K562 (cell line): ENCODE results near the gene ESPL1. TPM values are rescaled to one million over a fixed set of nuclear protein-coding genes. Genes with fewer than 3 reads are reported as not detected.

Experiments
- ATAC-seq: fragments of 200-7000 bp; cut with Tn5 transposase; 3 replicates; pipeline ENCODE4 v1.9.1; 2020; ENCODE audit warnings: moderate library complexity
- BruUV-seq: library from RNA; stranded (reverse); fragments of 400-500 nt; replicated peaks from 2 replicates; lab custom pipeline; 2021; lab: Mats Ljungman, UMichigan
- CTCF ChIA-PET: fragments of 300-600 bp; formaldehyde crosslinking; extraction: SDS; loops from one replicate; lab custom pipeline; 2021; ENCODE audit warnings: low intra/inter-chr PET ratio; lab: Yijun Ruan, JAX
- POLR2A ChIA-PET: fragments of 300-600, 350-650 bp; sonication (Branson Sonifier 250); formaldehyde crosslinking; extraction: SDS; loops from one replicate; lab custom pipeline; 2021; ENCODE audit warnings: antibody characterized with exemption, inconsistent platforms; lab: Yijun Ruan, JAX
- DNase-seq, 4 experiments: peaks; one replicate each; pipeline versions ENCODE4 v3.0.0 to v3.0.0-alpha.2; 2011 to 2018; ENCODE audit warnings: low spot score in 3 of 4, mixed read lengths in 3 of 4; ENCODE audit errors: extremely low read depth in 1 of 4
- FAIRE-seq: peaks from 2 replicates; lab custom pipeline; 2011; peaks lifted over from hg19 to GRCh38; lab: Jason Lieb, UNC
- H2AFZ ChIP-seq: 2 replicates; pipeline ENCODE4 v1.6.0; 2011; ENCODE audit warnings: low read depth, low read length, control low read depth, inconsistent platforms
- H3K27ac ChIP-seq: fragments of 200-600 bp; 3 replicates; pipeline ENCODE4 v1.8.0; 2011; ENCODE audit warnings: low read depth, mild to moderate bottlenecking, control low read depth, inconsistent platforms, low read length, moderate library complexity, mixed read lengths; ENCODE audit errors: extremely low read depth
- H3K27me3 ChIP-seq, 2 experiments: fragments of 300-600 bp in 1 of 2; 2 replicates in 1 of 2; 3 replicates in 1 of 2; pipeline versions ENCODE4 v1.6.0 to v1.8.0; 2011; ENCODE audit warnings: inconsistent platforms in 2 of 2, low read length in 2 of 2, mild to moderate bottlenecking in 1 of 2, mixed read lengths in 1 of 2, moderate library complexity in 1 of 2; ENCODE audit not compliant: control insufficient read depth in 2 of 2, insufficient read depth in 2 of 2
- H3K36me3 ChIP-seq: fragments of 300-600 bp; 3 replicates; pipeline ENCODE4 v1.8.0; 2011; ENCODE audit warnings: mild to moderate bottlenecking, low read length, inconsistent platforms; ENCODE audit not compliant: control insufficient read depth, insufficient read depth
- H3K4me1 ChIP-seq, 2 experiments: fragments of 200-600 bp in 1 of 2; replicated peaks in 1 of 2; 2 replicates in 1 of 2; 3 replicates in 1 of 2; pipeline versions ENCODE4 v1.5.1 to v1.8.0; 2011; ENCODE audit warnings: inconsistent platforms in 2 of 2, low read length in 2 of 2, mild to moderate bottlenecking in 1 of 2, mixed read lengths in 1 of 2, moderate library complexity in 1 of 2; ENCODE audit not compliant: control insufficient read depth in 2 of 2, insufficient read depth in 2 of 2
- H3K4me2 ChIP-seq: 2 replicates; pipeline ENCODE4 v1.6.1; 2011; ENCODE audit warnings: low read length, control low read depth, inconsistent platforms, mixed read lengths; ENCODE audit not compliant: insufficient read depth
- H3K4me3 ChIP-seq: fragments of 200-600 bp; sonication (generic), shearing (Covaris generic); 2 replicates; pipeline ENCODE4 v1.5.1; 2016; ENCODE audit warnings: control low read depth, inconsistent platforms
- H3K79me2 ChIP-seq: fragments of 200-600 bp; 3 replicates; pipeline ENCODE4 v1.8.0; 2011; ENCODE audit warnings: low read length, inconsistent platforms; ENCODE audit not compliant: control insufficient read depth, insufficient read depth
- H3K9ac ChIP-seq, 2 experiments: 2 replicates each; pipeline versions ENCODE4 v1.6.0 to v1.6.1; 2011; ENCODE audit warnings: low read depth in 2 of 2, low read length in 2 of 2, control low read depth in 1 of 2, inconsistent platforms in 1 of 2, mild to moderate bottlenecking in 1 of 2, mixed read lengths in 1 of 2; ENCODE audit not compliant: insufficient read depth in 1 of 2
- H3K9me1 ChIP-seq: one replicate; pipeline ENCODE4 v1.6.0; 2011; ENCODE audit warnings: inconsistent platforms, mild to moderate bottlenecking, low read length, moderate library complexity; ENCODE audit not compliant: control insufficient read depth, insufficient read depth
- H3K9me3 ChIP-seq: replicated peaks from 2 replicates; pipeline ENCODE4 v1.5.1; 2011; ENCODE audit warnings: low read depth, low read length, inconsistent platforms; ENCODE audit not compliant: control insufficient read depth, insufficient read depth
- H4K20me1 ChIP-seq: replicated peaks from 2 replicates; pipeline ENCODE4 v1.6.1; 2011; ENCODE audit warnings: low read length, inconsistent platforms, mixed read lengths; ENCODE audit not compliant: control insufficient read depth, insufficient read depth
- ATF7 ChIP-seq: fragments of 450-650 bp; IDR thresholded peaks from 2 replicates; pipeline ENCODE4 v1.7.1; 2014; ENCODE audit warnings: mild to moderate bottlenecking, moderate library complexity
- DPF2 ChIP-seq: fragments of 450-650 bp; IDR thresholded peaks from 2 replicates; pipeline ENCODE4 v1.6.1; 2016
- FUS ChIP-seq: fragments of 200-400 bp; formaldehyde crosslinking; optimal IDR thresholded peaks from 2 replicates; pipeline ENCODE3; 2017; ENCODE audit warnings: low read depth, low read length
- TBP ChIP-seq: optimal IDR thresholded peaks from 2 replicates; pipeline ENCODE3; 2011; ENCODE audit warnings: low read depth, low read length, improper control_type of control experiment
- ZBTB7A ChIP-seq: IDR thresholded peaks from 2 replicates; pipeline ENCODE4 v1.6.1; 2011; ENCODE audit warnings: low read depth, mild to moderate bottlenecking, low read length, moderate library complexity, borderline replicate concordance; ENCODE audit not compliant: control insufficient read depth
- ZC3H11A ChIP-seq: IDR thresholded peaks from 2 replicates; pipeline ENCODE4 v1.6.1; 2012; ENCODE audit warnings: low read depth, low read length, improper control_type of control experiment
- ZNF431 ChIP-seq: sonication (generic); formaldehyde crosslinking; IDR thresholded peaks from 2 replicates; pipeline ENCODE4 v1.8.0; 2022; ENCODE audit warnings: mild to moderate bottlenecking, missing genetic modification reagents
- ZNF436 ChIP-seq: fragments of 250-450, 450-650 bp; sonication (Bioruptor Pico); formaldehyde crosslinking; IDR thresholded peaks from 2 replicates; pipeline ENCODE4 v1.7.0; 2020; ENCODE audit warnings: mild to moderate bottlenecking
- WGBS: fragments of 100-300 bp; shearing (Covaris generic); methylation state at CpG from one replicate; pipeline ENCODE4 v1.1.6; 2016; ENCODE audit warnings: low coverage, mixed read lengths; ENCODE audit not compliant: insufficient coverage; ENCODE audit errors: missing lambda C conversion rate; 5-methylcytosine and 5-hydroxymethylcytosine counted together
- in situ Hi-C: fragments of 300-500 bp; cut with MboI; formaldehyde crosslinking; loops from 4 replicates; pipeline ENCODE4 v1.15.0; 2018; ENCODE audit warnings: inconsistent platforms, mixed read lengths
- intact Hi-C: fragments of 100-400 bp; cut with micrococcal nuclease; formaldehyde crosslinking; loops from 2 replicates; pipeline ENCODE4 v1.14.2; 2022
- polyA plus RNA-seq, 8 experiments: library from polyadenylated mRNA; depleted of rRNA in 4 of 8; stranded (reverse) in 5 of 8; unstranded in 3 of 8; fragments of >200 nt; fragmentation: Nextera tagmentation in 2 of 8; fragmentation: Illumina TruSeq in 1 of 8; extraction: Ambion mirVana in 2 of 8; extraction: Trizol in 1 of 8; gene quantifications; 2 replicates each; pipeline versions ENCODE4 v1.2.1 to v1.2.3, GENCODE V29; 2011 to 2014; ENCODE audit warnings: inconsistent platforms in 1 of 8, missing spikeins in 1 of 8
- total RNA-seq, 7 experiments: library from RNA; depleted of rRNA in 6 of 7; stranded (reverse); fragments of >200 nt in 6 of 7; fragmentation: Illumina TruSeq in 2 of 7; extraction: Trizol in 2 of 7; gene quantifications; 2 replicates each; pipeline versions ENCODE4 v1.2.1 to v1.2.3, GENCODE V29; 2011 to 2021; ENCODE audit warnings: low replicate concordance in 1 of 7
- TF ChIP-seq, protein P1 (sequence below), 3 experiments: fragments of 200-800 bp in 1 of 3; fragments of 250-450 bp in 1 of 3; fragments of 450-650 bp in 1 of 3; sonication (Bioruptor Pico) in 1 of 3; sonication (Bioruptor generic) in 1 of 3; formaldehyde crosslinking in 1 of 3; IDR thresholded peaks; 2 replicates each; pipeline versions ENCODE4 v1.6.1 to v1.8.0; 2016 to 2022; ENCODE audit warnings: mild to moderate bottlenecking in 2 of 3, missing genetic modification characterization in 2 of 3, missing compliant biosample characterization in 1 of 3, moderate library complexity in 1 of 3
- TF ChIP-seq, protein P2 (sequence below): sonication (generic); formaldehyde crosslinking; IDR thresholded peaks from 2 replicates; pipeline ENCODE4 v1.8.1; 2022; ENCODE audit warnings: missing genetic modification reagents
- TF ChIP-seq, protein P3 (sequence below): IDR thresholded peaks from 2 replicates; pipeline ENCODE4 v1.6.1; 2011; ENCODE audit warnings: borderline replicate concordance, low read depth, mild to moderate bottlenecking, moderate library complexity, low read length; ENCODE audit not compliant: insufficient read depth, poor library complexity, severe bottlenecking

Gene ESPL1
- total and polyA plus RNA-seq, 9 of the 15 experiments (the other 6 are each of a cell fraction or from before 2014, with no cell fraction given): 1.2 to 55.0 (median 18.7) TPM

DNA sequence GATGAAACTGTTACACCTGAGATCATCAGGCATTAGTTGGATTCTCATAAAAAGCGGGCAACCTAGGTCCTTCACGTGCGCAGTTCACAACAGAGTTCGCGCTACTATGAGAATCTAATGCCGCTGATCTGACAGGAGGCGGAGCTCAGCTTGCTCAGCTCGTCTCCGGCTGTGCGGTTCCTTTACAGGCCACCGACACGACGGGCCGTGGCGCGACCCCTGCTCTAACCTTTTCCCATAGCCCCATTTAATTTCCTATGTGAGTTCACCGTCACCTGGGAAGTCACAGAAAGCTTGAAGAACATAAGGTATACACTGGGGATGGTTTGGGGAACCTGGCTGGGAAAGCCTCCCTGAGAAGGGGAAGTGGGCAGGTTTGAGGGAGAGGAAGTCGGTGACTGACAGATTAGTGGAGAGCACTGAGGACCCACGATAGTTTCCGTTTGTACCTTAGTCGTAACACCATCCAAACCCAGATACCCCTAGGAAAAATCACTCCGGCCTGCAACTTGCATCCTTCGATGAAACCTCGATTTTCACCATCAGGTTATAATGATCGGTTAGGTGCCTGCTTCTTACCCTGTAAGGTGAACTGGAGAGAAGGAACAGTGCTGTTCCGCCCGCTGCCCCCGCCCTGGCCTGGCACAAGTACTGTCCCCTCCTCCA lies 56.1 kb downstream of the ESPL1 start:
- Histone ChIP-seq H4K20me1 (no peaks in the 10 kb centered on the region), H2AFZ (peak overlapping the region; percentile 98), H3K9ac (peak overlapping the region; percentile 79 to 95), H3K79me2 (peaks cover 12% of the 10 kb centered on the region), H3K4me3 (peak overlapping the region; percentile 51), H3K4me1 (peaks cover 31 to 55% of the 10 kb centered on the region in 2 experiments), H3K27ac (peak overlapping the region; percentile 85), H3K9me3 (no peaks in the 10 kb centered on the region), H3K27me3 (no peaks in the 10 kb centered on the region), H3K36me3 (peaks cover 10% of the 10 kb centered on the region; the same call in 2 of the 3 replicates), H3K4me2 (peak overlapping the region; percentile 97), H3K9me1 (peaks cover 4% of the 10 kb centered on the region)
- CTCF ChIA-PET: interaction anchor here (0.6 to 2.6 kb wide), 8 partner anchors 21 to 299 kb away, joined by 3 to 20 read pairs (median 4); partner anchors contain the start of gene PCBP2
- POLR2A ChIA-PET: interaction anchor here (0.6 to 3.1 kb wide), 14 partner anchors 9 to 177 kb away, joined by 3 to 15 read pairs (median 4); partner anchors contain the start of genes ESPL1 and TARBP2
- FAIRE-seq (peak; percentile 72), ATAC-seq (peak; percentile 55), DNase-seq (peak in 2 of 4 experiments; percentile 56 to 80)
- intact Hi-C loops (loop anchor here (1.0 to 10.0 kb wide), 3 partner anchors 21 to 184 kb away; partner anchors contain the start of gene AMHR2), in situ Hi-C loops (loop anchor here (10.0 kb wide), 1 partner anchor 181 kb away; the partner anchor contains the start of genes NPFF and TARBP2)
- BruUV-seq: no TSS peak
- WGBS: 4% methylated on average over 28 of the region's 28 CpGs
- no peak for TF ChIP-seq ZNF431 (CRISPR knock-in tag)
- no peak for TF ChIP-seq TBP
- TF ChIP-seq, protein P1, sequence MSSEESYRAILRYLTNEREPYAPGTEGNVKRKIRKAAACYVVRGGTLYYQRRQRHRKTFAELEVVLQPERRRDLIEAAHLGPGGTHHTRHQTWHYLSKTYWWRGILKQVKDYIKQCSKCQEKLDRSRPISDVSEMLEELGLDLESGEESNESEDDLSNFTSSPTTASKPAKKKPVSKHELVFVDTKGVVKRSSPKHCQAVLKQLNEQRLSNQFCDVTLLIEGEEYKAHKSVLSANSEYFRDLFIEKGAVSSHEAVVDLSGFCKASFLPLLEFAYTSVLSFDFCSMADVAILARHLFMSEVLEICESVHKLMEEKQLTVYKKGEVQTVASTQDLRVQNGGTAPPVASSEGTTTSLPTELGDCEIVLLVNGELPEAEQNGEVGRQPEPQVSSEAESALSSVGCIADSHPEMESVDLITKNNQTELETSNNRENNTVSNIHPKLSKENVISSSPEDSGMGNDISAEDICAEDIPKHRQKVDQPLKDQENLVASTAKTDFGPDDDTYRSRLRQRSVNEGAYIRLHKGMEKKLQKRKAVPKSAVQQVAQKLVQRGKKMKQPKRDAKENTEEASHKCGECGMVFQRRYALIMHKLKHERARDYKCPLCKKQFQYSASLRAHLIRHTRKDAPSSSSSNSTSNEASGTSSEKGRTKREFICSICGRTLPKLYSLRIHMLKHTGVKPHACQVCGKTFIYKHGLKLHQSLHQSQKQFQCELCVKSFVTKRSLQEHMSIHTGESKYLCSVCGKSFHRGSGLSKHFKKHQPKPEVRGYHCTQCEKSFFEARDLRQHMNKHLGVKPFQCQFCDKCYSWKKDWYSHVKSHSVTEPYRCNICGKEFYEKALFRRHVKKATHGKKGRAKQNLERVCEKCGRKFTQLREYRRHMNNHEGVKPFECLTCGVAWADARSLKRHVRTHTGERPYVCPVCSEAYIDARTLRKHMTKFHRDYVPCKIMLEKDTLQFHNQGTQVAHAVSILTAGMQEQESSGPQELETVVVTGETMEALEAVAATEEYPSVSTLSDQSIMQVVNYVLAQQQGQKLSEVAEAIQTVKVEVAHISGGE (CRISPR knock-in tag; IDR thresholded peaks at IDR 0.05): peak in 1 of 3 experiments; percentile 63; a peak in 1 of 6 replicates
- TF ChIP-seq, protein P2, sequence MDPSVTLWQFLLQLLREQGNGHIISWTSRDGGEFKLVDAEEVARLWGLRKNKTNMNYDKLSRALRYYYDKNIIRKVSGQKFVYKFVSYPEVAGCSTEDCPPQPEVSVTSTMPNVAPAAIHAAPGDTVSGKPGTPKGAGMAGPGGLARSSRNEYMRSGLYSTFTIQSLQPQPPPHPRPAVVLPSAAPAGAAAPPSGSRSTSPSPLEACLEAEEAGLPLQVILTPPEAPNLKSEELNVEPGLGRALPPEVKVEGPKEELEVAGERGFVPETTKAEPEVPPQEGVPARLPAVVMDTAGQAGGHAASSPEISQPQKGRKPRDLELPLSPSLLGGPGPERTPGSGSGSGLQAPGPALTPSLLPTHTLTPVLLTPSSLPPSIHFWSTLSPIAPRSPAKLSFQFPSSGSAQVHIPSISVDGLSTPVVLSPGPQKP (CRISPR knock-in tag): no peak
- no peak for TF ChIP-seq ZNF436 (CRISPR knock-in tag)
- 0 out of 2 replicates have a peak, but pooled peaks have one; percentile 33 for TF ChIP-seq ZBTB7A
- TF ChIP-seq ATF7: no peak; the same call in 1 of the 2 replicates
- peak; percentile 40; the same call in 1 of the 2 replicates for TF ChIP-seq DPF2
- TF ChIP-seq, protein P3, sequence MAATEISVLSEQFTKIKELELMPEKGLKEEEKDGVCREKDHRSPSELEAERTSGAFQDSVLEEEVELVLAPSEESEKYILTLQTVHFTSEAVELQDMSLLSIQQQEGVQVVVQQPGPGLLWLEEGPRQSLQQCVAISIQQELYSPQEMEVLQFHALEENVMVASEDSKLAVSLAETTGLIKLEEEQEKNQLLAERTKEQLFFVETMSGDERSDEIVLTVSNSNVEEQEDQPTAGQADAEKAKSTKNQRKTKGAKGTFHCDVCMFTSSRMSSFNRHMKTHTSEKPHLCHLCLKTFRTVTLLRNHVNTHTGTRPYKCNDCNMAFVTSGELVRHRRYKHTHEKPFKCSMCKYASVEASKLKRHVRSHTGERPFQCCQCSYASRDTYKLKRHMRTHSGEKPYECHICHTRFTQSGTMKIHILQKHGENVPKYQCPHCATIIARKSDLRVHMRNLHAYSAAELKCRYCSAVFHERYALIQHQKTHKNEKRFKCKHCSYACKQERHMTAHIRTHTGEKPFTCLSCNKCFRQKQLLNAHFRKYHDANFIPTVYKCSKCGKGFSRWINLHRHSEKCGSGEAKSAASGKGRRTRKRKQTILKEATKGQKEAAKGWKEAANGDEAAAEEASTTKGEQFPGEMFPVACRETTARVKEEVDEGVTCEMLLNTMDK: no peak
- no peak for TF ChIP-seq FUS
- no peak for TF ChIP-seq ZC3H11A
